ENCODE measurements around the gene PRKCE. TPM values are rescaled to one million over a fixed set of nuclear protein-coding genes. Genes with fewer than 3 reads are reported as not detected.

Gene PRKCE
- total and polyA plus RNA-seq, 2 of the 8 experiments (the other 6 are each of a cell fraction or from before 2014, with no cell fraction given) = 0.54 to 2.1 TPM

GRCh38 chr2:45889053-45889452 lies 237.6 kb downstream of the PRKCE start:
- Histone ChIP-seq H3K4me1 (replicated peaks in 1 of 4; ENCODE audit: control insufficient read depth in 3 of 4, insufficient read depth in 4 of 4, low read length in 3 of 4) (peaks cover 0 to 2% (median 0%) of the 10 kb centered on the region in 4 experiments; a peak in 2 of 7 replicates), H3K4me2 (ENCODE audit: insufficient read depth in 1 of 2, low read depth in 2 of 2, low read length in 2 of 2) (no peak overlapping the region), H2BK12ac (ENCODE audit: low read depth, low read length) (no peak overlapping the region), H2AFZ (ENCODE audit: low read length) (no peak overlapping the region), H4K8ac (ENCODE audit: extremely low read depth, insufficient read depth, low read length) (no peak overlapping the region), H2BK5ac (ENCODE audit: low read depth, low read length) (no peak overlapping the region), H3K79me1 (ENCODE audit: low read depth, low read length) (no peaks in the 10 kb centered on the region), H3K23me2 (ENCODE audit: low read depth, low read length) (no peaks in the 10 kb centered on the region), H4K91ac (replicated peaks; ENCODE audit: insufficient read length, low read length) (no peak overlapping the region), H3K36me3 (ENCODE audit: control insufficient read depth in 2 of 4, insufficient read depth in 4 of 4, low read length in 3 of 4) (no peaks in the 10 kb centered on the region), H2AK5ac (ENCODE audit: low read depth, low read length) (no peak overlapping the region), H2BK120ac (replicated peaks; ENCODE audit: low read depth, low read length) (no peak overlapping the region), H3K9ac (replicated peaks in 1 of 4; ENCODE audit: extremely low read depth in 1 of 4, low read depth in 3 of 4, low read length in 3 of 4) (no peak overlapping the region), H3K4ac (replicated peaks; ENCODE audit: insufficient read length, low read depth, low read length) (no peak overlapping the region), H3K56ac (replicated peaks; ENCODE audit: insufficient read length, low read depth, low read length) (no peak overlapping the region), H3K18ac (ENCODE audit: extremely low read depth, low read length) (no peak overlapping the region), H3K14ac (ENCODE audit: insufficient read length) (no peak overlapping the region), H4K20me1 (replicated peaks in 1 of 2; ENCODE audit: control insufficient read depth in 1 of 2, insufficient read depth in 2 of 2, low read length in 2 of 2) (no peaks in the 10 kb centered on the region), H2BK15ac (ENCODE audit: low read length) (no peak overlapping the region), H3K23ac (ENCODE audit: insufficient read length) (no peak overlapping the region), H3K79me2 (ENCODE audit: control insufficient read depth in 1 of 2, insufficient read depth in 2 of 2, low read length in 2 of 2) (no peaks in the 10 kb centered on the region), H3K27me3 (replicated peaks in 1 of 4; ENCODE audit: control insufficient read depth in 3 of 4, extremely low read depth in 1 of 4, insufficient read depth in 3 of 4, low read length in 3 of 4) (no peaks in the 10 kb centered on the region), H3K9me3 (ENCODE audit: insufficient read depth in 2 of 2, low read depth in 1 of 2, low read length in 1 of 2) (no peaks in the 10 kb centered on the region), H3K4me3 (ENCODE audit: extremely low read depth in 1 of 4, insufficient read depth in 2 of 4, low read depth in 3 of 4, low read length in 4 of 4) (no peak overlapping the region), H3K27ac (ENCODE audit: low read depth, low read length) (no peak overlapping the region), H2BK20ac (ENCODE audit: low read length) (no peak overlapping the region), H4K5ac (ENCODE audit: insufficient read length, low read depth, low read length) (no peak overlapping the region)
- CTCF ChIA-PET (ENCODE audit: partially characterized antibody) = interaction anchor here (0.9 to 1.9 kb wide), 6 partner anchors 15 to 174 kb away, joined by 3 to 6 read pairs (median 4); no protein-coding TSS in a partner anchor
- POLR2A ChIA-PET (ENCODE audit: partially characterized antibody) = no interaction called here
- FAIRE-seq (no peak), DNase-seq (ENCODE audit: low read depth in 1 of 2, low spot score in 2 of 2) (no peak)
- TF ChIP-seq SRF (IDR thresholded peaks at IDR 0.05; ENCODE audit: low read depth, low read length) (peak; percentile 75), E2F6 (IDR thresholded peaks at IDR 0.05) (peak; percentile 92), MAX (IDR thresholded peaks at IDR 0.05) (peak; percentile 75; the same call in 1 of the 2 replicates), TCF12 (IDR thresholded peaks at IDR 0.05; ENCODE audit: low read depth, low read length) (no peak), ATF2 (IDR thresholded peaks at IDR 0.05; ENCODE audit: low read length) (no peak), POU5F1 (IDR thresholded peaks at IDR 0.05; ENCODE audit: low read depth, low read length) (no peak), CTCF (IDR thresholded peaks at IDR 0.05; ENCODE audit: control extremely low read depth in 1 of 3, insufficient read depth in 1 of 3, low read depth in 1 of 3, low read length in 3 of 3) (peak in 2 of 3 experiments; percentile 9 to 18; a peak in 2 of 4 replicates)
- WGBS, 2 experiments (ENCODE audit: extremely low coverage in 1 of 2, insufficient coverage in 1 of 2, insufficient read length in 1 of 2, insufficient replicate concordance in 2 of 2, low coverage in 1 of 2, low lambda C conversion rate in 2 of 2, missing lambda C conversion rate in 1 of 2) = 77% methylated on average over 8 of the region's 8 CpGs; no CpG with 5 or more reads in 1 of the 2 experiments
